ENCODE data around the gene MAPK7. TPM values are rescaled to one million over a fixed set of nuclear protein-coding genes. Genes with fewer than 3 reads are reported as not detected.

Gene MAPK7
- total and polyA plus RNA-seq, 9 of the 15 experiments (the other 6 are each of a cell fraction or from before 2014, with no cell fraction given), result 0.46 to 7.5 (median 2.5) TPM

- ATAC-seq (no peak), DNase-seq (ENCODE audit: extremely low read depth in 1 of 4, low spot score in 3 of 4) (no peak), FAIRE-seq (no peak)
- H3K4me2 ChIP-seq (ENCODE audit: insufficient read depth, low read length), result no peak overlapping the region
- BruUV-seq (replicated peaks), result no TSS peak
- no peaks in the 10 kb centered on the region for H3K79me2 ChIP-seq (ENCODE audit: control insufficient read depth, insufficient read depth, low read length)
- no peak overlapping the region for H2AFZ ChIP-seq (ENCODE audit: low read depth, low read length)
- no peaks in the 10 kb centered on the region for H3K9me3 ChIP-seq (replicated peaks; ENCODE audit: control insufficient read depth, insufficient read depth, low read depth, low read length)
- intact Hi-C loops (cut with micrococcal nuclease) (no loop called here), in situ Hi-C loops (cut with MboI) (no loop called here)
- H3K36me3 ChIP-seq (ENCODE audit: control insufficient read depth, insufficient read depth, low read length), result no peaks in the 10 kb centered on the region
- H3K4me3 ChIP-seq, result no peak overlapping the region
- POLR2A ChIA-PET, result interaction anchor here (2.0 kb wide), 1 partner anchor 13 kb away, joined by 5 read pairs; the partner anchor contains the start of gene MAPK7
- no peak overlapping the region for H3K9ac ChIP-seq (ENCODE audit: insufficient read depth in 1 of 2, low read depth in 2 of 2, low read length in 2 of 2)
- no peaks in the 10 kb centered on the region for H3K9me1 ChIP-seq (ENCODE audit: control insufficient read depth, insufficient read depth, low read length)
- peaks cover 0 to 12% of the 10 kb centered on the region in 2 experiments; a peak in 3 of 5 replicates for H3K4me1 ChIP-seq (replicated peaks in 1 of 2; ENCODE audit: control insufficient read depth in 2 of 2, insufficient read depth in 2 of 2, low read length in 2 of 2)
- CTCF ChIA-PET (ENCODE audit: low intra/inter-chr PET ratio), result no interaction called here
- H3K27ac ChIP-seq (ENCODE audit: extremely low read depth, low read depth, low read length), result no peak overlapping the region
- no peaks in the 10 kb centered on the region for H3K27me3 ChIP-seq (ENCODE audit: control insufficient read depth in 2 of 2, insufficient read depth in 2 of 2, low read length in 2 of 2)
- no peaks in the 10 kb centered on the region for H4K20me1 ChIP-seq (replicated peaks; ENCODE audit: control insufficient read depth, insufficient read depth, low read length)
- 0% methylated on average over 2 of the region's 2 CpGs for WGBS (ENCODE audit: insufficient coverage, low coverage, missing lambda C conversion rate)
- no peak for TF ChIP-seq ZNF395 (CRISPR knock-in tag; IDR thresholded peaks at IDR 0.05)
- TF ChIP-seq ZNF133 (CRISPR knock-in tag; IDR thresholded peaks at IDR 0.05), result no peak
- no peak for TF ChIP-seq THAP7 (CRISPR knock-in tag; IDR thresholded peaks at IDR 0.05)
- TF ChIP-seq ZBTB2 (IDR thresholded peaks at IDR 0.05), result no peak
- no peak for TF ChIP-seq RNF219 (CRISPR knock-in tag; IDR thresholded peaks at IDR 0.05)
- TF ChIP-seq THAP12 (CRISPR knock-in tag; IDR thresholded peaks at IDR 0.05), result no peak
- TF ChIP-seq HDAC6 (IDR thresholded peaks at IDR 0.05; ENCODE audit: low read depth, low read length), result no peak
- TF ChIP-seq SMC3 (conservative IDR thresholded peaks at IDR 0.05; ENCODE audit: insufficient read depth, low read depth, low read length), result no peak
- no peak for TF ChIP-seq TEAD1 (CRISPR knock-in tag; IDR thresholded peaks at IDR 0.05)
- TF ChIP-seq GTF3C2 (IDR thresholded peaks at IDR 0.05; ENCODE audit: borderline replicate concordance, extremely low read depth, insufficient read length), result no peak
Measured at GRCh38 chr17:19390951-19391350, 12.7 kb downstream of the MAPK7 start.

Data from K562 (cell line).